Subcutaneous abdominal adipose tissue (tissue), 5 donors: Measurements from ENCODE around the gene TP53TG5.
A peak's percentile ranks its signal among the peaks of the same experiment; 100 is the strongest.

Source experiments
- H3K27ac ChIP-seq: one replicate; pipeline ENCODE4 v1.7.0; 2013; ENCODE audit warnings: low read depth, mild to moderate bottlenecking, inconsistent platforms, low read length, moderate library complexity
- H3K27me3 ChIP-seq, 5 donors: one replicate each; pipeline ENCODE4 v1.7.0; 2013; ENCODE audit warnings: low read length in 5 of 5, inconsistent platforms in 1 of 5; ENCODE audit not compliant: control insufficient read depth in 5 of 5, insufficient read depth in 4 of 5
- H3K36me3 ChIP-seq, 5 donors: one replicate each; pipeline ENCODE4 v1.7.0; 2013; ENCODE audit warnings: low read length in 5 of 5; ENCODE audit not compliant: control insufficient read depth in 5 of 5, insufficient read depth in 5 of 5
- H3K4me1 ChIP-seq, 5 donors: one replicate each; pipeline ENCODE4 v1.7.0; 2013; ENCODE audit warnings: low read length in 5 of 5, mild to moderate bottlenecking in 3 of 5, moderate library complexity in 1 of 5; ENCODE audit not compliant: control insufficient read depth in 5 of 5, insufficient read depth in 5 of 5
- H3K4me3 ChIP-seq, 5 donors: one replicate each; pipeline ENCODE4 v1.7.0; 2013; ENCODE audit warnings: low read length in 5 of 5, low read depth in 1 of 5
- H3K9ac ChIP-seq, 5 donors: one replicate each; pipeline ENCODE4 v1.7.0; 2013; ENCODE audit warnings: low read length in 5 of 5, mild to moderate bottlenecking in 4 of 5, moderate library complexity in 3 of 5
- H3K9me3 ChIP-seq, 5 donors: one replicate each; pipeline ENCODE4 v1.7.0; 2013; ENCODE audit warnings: low read length in 5 of 5; ENCODE audit not compliant: control insufficient read depth in 5 of 5
- donor health status: healthy.
- donor health status: healthy.
- donor health status: healthy.
- donor health status: healthy.
- donor health status: healthy.

Gene TP53TG5

DNA sequence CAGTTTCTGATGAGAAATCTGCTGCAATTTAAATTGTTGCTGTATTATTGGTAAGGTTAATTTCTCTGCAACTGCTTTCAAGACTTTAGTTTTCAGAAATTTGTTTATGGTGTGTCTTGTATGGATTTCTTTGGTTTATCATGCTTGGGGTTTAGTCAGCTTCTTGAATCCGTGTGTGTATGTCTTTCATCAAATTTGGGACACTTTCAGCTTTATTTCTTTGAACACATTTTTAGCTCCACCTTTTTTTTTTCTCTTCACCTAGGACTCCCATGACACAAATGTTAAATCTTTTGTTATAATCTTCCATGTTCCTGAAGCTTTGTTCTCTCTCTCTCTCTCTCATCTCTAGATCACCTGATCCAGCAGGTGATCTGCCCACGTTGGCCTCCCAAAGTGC, 13.4 kb upstream of the TP53TG5 start:
- no peak overlapping the region for H3K27ac ChIP-seq

DNA sequence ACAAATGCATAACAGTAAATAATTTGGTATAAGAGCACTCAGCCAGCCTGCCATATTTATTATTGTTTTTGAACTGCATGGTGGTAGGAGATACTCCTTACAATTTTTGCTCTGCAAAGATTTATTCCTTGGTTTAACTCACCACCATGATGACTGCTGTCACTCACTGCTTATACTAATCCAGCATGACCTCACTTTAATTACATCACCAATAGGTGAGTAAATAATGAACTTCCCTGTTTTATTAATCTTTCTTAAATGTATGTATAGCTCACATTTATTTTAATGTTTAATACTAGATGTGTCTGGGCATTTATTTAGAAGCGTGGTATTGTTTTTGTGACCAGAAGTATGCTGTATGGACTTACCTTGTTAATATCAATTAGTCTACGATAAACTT, 12.8 kb upstream of the TP53TG5 start:
- no peak overlapping the region for H3K27ac ChIP-seq
- H3K4me3 ChIP-seq: no peak overlapping the region
- no peaks in the 10 kb centered on the region for H3K4me1 ChIP-seq

More for the DNA sequence above, 13.4 kb upstream of the TP53TG5 start:
- Histone ChIP-seq H3K4me3 (no peak overlapping the region), H3K9ac (no peak overlapping the region), H3K9me3 (no peaks in the 10 kb centered on the region), H3K27me3 (no peaks in the 10 kb centered on the region), H3K4me1 (no peaks in the 10 kb centered on the region), H3K36me3 (peaks cover 0 to 3% (median 0%) of the 10 kb centered on the region in 5 donors)

DNA sequence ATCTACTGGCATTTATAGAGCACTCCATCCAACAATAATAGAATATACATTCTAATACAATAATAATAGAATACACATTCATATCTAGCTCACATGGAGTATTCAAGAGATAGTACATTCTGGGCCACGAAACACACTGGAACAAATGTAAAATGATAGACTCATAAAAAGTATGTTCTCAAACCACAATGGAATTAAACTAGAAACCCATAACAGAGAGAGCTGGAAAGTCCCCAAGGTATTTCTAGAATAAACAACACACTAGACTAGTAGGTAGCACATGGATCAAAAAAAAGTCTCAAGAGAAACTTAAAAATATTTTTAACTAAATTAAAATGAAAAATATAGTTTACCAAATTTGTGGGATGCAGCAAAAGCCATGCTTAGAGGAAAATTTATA, 9.1 kb upstream of the TP53TG5 start:
- Histone ChIP-seq H3K4me1 (no peaks in the 10 kb centered on the region), H3K27ac (no peak overlapping the region), H3K4me3 (no peak overlapping the region), H3K9me3 (no peaks in the 10 kb centered on the region), H3K9ac (no peak overlapping the region), H3K36me3 (no peaks in the 10 kb centered on the region), H3K27me3 (no peaks in the 10 kb centered on the region)

More for the DNA sequence above, 12.8 kb upstream of the TP53TG5 start:
- Histone ChIP-seq H3K36me3 (peaks cover 0 to 3% (median 0%) of the 10 kb centered on the region in 5 donors), H3K9ac (no peak overlapping the region), H3K9me3 (no peaks in the 10 kb centered on the region), H3K27me3 (no peaks in the 10 kb centered on the region)

DNA sequence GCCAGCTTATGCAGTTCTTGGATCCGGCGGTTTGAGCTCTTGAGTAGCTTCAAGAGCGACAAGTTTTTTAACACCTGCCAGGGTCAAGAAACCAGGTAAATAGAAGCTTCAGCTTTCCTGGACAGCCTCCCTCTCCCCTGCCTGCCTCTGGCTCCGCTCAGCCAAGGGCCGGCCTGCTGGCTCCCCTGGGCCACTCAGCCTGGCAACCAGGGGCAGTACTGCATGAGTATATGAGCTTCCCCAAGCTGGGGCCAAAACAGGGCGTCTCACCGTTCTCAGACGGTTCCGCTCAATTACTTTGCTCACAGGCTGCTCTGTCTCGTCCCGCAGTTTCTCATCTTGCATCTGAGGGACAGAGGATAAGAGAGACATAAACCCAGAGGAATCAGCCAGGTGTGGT, 856 bp downstream of the TP53TG5 start:
- H3K27ac ChIP-seq: no peak overlapping the region

DNA sequence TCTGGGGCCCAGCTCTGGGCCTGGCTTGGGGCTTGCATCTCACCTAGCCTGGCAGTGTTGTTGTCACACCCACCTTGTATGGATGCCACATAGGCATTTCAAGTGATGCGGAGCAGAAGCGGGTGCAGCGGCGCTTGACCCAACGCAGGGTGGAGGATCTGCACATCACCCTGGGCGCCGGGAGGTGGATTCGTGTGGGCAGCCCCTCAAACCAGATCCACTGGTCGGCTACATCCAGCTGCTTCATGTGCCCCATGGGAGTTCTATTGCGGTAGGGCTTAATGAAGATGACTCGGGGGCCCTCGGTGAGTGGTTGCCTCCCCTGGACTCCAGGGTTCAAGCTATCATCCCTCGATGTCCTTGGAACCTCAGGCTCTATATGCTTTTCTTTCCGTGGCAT, 3.2 kb downstream of the TP53TG5 start:
- Histone ChIP-seq H3K27ac (no peak overlapping the region), H3K27me3 (no peaks in the 10 kb centered on the region), H3K4me1 (peaks cover 2 to 17% (median 13%) of the 10 kb centered on the region in 5 donors), H3K9me3 (no peaks in the 10 kb centered on the region), H3K36me3 (no peaks in the 10 kb centered on the region), H3K4me3 (no peak overlapping the region), H3K9ac (no peak overlapping the region)

More for the DNA sequence above, 856 bp downstream of the TP53TG5 start:
- Histone ChIP-seq H3K9me3 (no peaks in the 10 kb centered on the region), H3K27me3 (no peaks in the 10 kb centered on the region), H3K4me3 (no peak overlapping the region), H3K4me1 (peaks cover 2 to 17% (median 13%) of the 10 kb centered on the region in 5 donors), H3K36me3 (no peaks in the 10 kb centered on the region), H3K9ac (no peak overlapping the region)

DNA sequence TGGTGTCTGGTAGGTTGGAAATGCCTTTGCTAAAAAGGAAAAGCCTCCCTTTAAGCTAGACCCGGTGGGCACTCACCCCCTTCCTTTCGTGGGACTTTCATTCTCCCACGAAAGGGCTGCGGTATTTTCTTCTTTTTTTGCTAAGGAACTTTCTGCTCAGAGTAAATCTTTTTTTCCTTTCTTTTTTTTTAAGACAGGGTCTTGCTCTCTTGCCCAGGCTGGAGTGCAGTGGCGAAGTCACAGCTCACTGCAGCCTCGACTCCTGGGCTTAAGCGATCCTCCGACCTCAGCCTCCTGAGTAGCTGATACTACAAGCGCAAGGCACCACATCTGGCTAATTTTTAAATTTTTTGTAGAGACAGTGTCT, 4.0 kb downstream of the TP53TG5 start:
- no peaks in the 10 kb centered on the region for H3K27me3 ChIP-seq
- peaks cover 2 to 17% (median 14%) of the 10 kb centered on the region in 5 donors for H3K4me1 ChIP-seq
- peak overlapping the region in 4 of 5 donors; percentile 69 to 81 (median 72) for H3K4me3 ChIP-seq
- no peak overlapping the region for H3K27ac ChIP-seq
- peak overlapping the region in 2 of 5 donors; percentile 29 to 72 for H3K9ac ChIP-seq
- no peaks in the 10 kb centered on the region for H3K36me3 ChIP-seq
- H3K9me3 ChIP-seq: no peaks in the 10 kb centered on the region

DNA sequence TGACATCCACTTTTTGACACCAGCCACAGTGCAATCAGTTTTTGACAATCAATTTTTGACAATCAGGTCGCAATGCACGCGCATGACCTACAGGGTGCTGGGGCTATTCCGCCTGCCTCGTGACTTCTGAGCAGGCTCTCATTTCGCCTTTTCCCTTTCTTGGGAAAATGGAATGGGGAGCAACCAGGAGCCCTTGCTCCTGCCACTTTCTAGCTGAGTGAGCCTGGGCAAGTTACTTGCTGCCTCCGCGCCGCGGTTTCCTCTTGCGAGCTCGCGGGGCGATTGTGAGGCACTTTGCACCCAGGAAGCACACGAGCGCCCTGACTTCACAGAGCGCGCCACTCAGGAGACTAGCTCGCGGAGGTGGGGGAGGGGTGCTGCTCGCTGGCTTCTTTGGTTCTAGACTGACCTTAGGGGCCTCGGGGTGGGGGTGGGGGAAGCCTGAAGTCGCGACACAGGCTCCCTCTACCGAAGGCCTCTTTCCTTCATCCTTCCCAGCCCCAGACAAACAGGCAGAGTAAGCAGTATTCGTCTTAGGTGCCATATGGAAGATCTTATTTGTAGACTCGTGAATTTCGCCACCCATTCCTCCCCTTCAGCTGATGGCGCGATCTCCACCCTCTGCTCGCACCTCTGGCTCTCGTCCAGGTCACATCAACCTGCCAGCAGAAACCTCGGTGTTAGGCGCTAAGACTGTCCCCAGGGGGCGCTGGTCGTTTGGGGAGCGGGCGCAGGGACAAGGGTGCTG, 4.6 kb downstream of the TP53TG5 start:
- H3K9ac ChIP-seq: peak overlapping the region in 3 of 5 donors; percentile 29 to 72 (median 50)
- H3K4me1 ChIP-seq: peaks cover 2 to 22% (median 17%) of the 10 kb centered on the region in 5 donors
- H3K4me3 ChIP-seq: peak overlapping the region; percentile 69 to 87 (median 75)
- peaks cover 0 to 2% (median 0%) of the 10 kb centered on the region in 5 donors for H3K36me3 ChIP-seq
- H3K9me3 ChIP-seq: no peaks in the 10 kb centered on the region
- H3K27me3 ChIP-seq: no peaks in the 10 kb centered on the region
- no peak overlapping the region for H3K27ac ChIP-seq

DNA sequence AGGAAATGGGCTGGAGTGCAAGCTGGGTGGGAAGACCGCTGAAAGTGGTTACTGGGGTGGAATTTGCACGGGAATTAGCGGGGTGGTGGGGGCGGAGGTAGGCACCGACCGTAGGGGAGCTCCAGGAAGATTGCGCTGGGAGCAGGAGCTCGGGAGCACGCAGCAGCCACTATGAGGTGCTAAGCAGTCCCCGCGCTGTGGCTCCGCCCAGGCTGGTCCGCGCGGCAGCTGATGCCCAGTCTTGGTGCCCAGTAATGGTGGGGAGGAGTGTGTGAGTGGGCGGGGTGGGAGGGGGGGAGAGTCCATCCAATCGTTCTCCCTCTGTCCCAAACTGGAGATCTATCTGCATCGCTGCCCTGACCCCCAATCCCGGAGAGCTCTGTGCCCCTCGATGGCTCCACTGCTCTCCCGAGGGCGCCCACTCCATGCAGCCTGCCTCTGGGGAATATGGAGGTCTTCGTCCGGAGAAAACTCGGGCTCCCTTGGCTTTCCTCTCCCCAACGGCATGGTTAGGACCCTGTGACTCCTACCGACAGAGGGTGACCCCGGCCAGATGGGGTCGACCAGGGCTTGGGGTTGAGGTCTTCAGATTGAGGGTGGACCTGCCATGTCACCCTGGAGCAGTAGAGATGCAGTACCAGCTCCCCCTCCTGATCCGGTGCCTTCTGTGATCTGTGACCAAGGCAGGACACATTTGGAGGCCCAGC, 5.3 kb downstream of the TP53TG5 start:
- Histone ChIP-seq H3K4me1 (peaks cover 2 to 29% (median 17%) of the 10 kb centered on the region in 5 donors), H3K9ac (peak overlapping the region in 1 of 5 donors; percentile 50), H3K9me3 (no peaks in the 10 kb centered on the region), H3K4me3 (peak overlapping the region; percentile 69 to 87 (median 75)), H3K27me3 (no peaks in the 10 kb centered on the region), H3K27ac (no peak overlapping the region), H3K36me3 (peaks cover 2 to 9% (median 4%) of the 10 kb centered on the region in 5 donors)

DNA sequence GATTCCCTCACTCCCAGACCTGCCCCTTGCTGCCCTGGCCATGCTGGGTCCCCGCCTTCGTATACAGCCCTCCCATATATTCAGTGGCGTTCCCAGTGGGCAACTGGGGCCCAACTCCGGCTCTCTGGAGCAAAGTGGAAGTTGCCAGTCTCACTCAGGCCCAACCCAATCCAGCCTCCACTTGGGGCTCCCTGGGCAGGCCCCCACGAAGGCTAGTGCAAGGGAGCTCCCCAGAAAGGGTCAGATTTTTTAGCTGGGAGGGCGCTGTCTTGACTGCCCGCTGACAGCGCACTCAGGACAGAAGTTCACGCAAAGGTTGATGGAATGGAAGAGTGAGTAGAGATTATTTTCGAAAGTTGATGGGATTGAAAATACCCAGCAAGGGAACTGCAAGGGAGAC, 5.9 kb downstream of the TP53TG5 start:
- Histone ChIP-seq H3K27ac (no peak overlapping the region), H3K27me3 (no peaks in the 10 kb centered on the region), H3K36me3 (peaks cover 6 to 15% (median 10%) of the 10 kb centered on the region in 5 donors), H3K4me1 (peaks cover 2 to 29% (median 21%) of the 10 kb centered on the region in 5 donors), H3K9ac (no peak overlapping the region), H3K4me3 (peak overlapping the region in 1 of 5 donors; percentile 69), H3K9me3 (no peaks in the 10 kb centered on the region)

DNA sequence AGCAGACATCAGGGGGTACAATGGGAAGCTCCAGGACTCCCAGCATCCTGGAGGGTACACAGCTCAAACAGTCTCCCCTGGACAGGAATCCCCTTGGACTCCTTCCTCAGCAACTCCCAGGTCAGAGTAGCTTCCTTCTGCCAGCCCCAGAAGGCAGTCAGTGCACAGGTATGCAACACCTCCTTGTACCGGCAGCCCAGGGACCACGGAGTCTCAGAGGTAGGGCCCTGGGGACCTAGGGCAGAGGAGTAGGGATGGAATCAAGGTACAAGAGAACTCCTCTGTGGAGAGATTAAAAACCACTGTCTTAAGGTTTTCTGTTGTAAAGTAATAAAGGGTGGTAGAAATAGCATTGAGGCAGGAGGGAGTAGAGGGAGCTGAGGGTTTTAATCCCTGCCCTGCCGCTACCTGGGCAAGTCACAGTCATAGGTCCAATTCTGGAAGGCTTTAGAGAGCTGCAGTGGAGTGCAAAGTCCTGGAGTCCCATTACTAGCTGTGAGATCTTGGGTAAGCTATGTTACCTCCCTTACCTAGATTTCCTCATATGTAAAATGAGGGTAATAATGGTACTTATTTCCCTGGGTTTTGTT, 7.5 kb downstream of the TP53TG5 start:
- Histone ChIP-seq H3K36me3 (peaks cover 8 to 31% (median 23%) of the 10 kb centered on the region in 5 donors), H3K4me3 (no peak overlapping the region), H3K9ac (no peak overlapping the region), H3K27me3 (no peaks in the 10 kb centered on the region), H3K9me3 (no peaks in the 10 kb centered on the region), H3K4me1 (peaks cover 2 to 29% (median 21%) of the 10 kb centered on the region in 5 donors), H3K27ac (no peak overlapping the region)
